NCI-H1694 treated with DMSO at 0.1 percent for 48 hours (cell line): ENCODE data around the gene TOMM6.

Experiments used
- DNase-seq: peaks from one replicate; lab custom pipeline; 2025; lab: John Stamatoyannopoulos, UW

Gene TOMM6

DNA sequence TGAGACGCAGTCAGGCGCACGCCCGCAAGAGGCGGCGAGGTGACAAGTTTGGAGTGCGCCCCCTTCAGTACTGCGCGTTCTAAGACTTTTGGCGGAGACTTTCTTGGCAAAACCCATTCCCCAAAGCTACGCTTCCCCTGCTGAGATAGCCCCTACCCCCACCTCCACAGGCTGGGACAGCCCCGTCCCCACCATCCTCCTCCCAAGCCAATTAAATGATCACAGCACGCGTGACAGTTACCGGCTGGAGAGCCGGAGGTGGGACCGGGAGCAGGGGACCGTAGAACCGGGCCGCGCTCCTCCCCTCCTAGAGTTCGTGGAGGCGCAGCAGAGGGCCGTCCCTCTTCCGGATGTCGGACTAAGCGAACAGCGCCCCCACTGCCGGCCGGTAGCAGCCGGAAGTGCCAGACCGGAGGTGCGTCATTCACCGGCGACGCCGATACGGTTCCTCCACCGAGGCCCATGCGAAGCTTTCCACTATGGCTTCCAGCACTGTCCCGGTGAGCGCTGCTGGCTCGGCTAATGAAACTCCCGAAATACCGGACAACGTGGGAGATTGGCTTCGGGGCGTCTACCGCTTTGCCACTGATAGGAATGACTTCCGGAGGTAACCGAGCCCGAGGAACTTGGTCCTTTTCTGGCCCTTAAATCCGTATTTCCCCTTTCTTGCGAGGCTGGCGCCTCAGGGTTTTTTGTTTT lies at the start of gene TOMM6:
TOMM6 (plus strand) TSS at position 476 of the 699 bp plus-strand sequence; CDS start at position 480, 4 bp downstream.
- DNase-seq: peak; percentile 81

DNA sequence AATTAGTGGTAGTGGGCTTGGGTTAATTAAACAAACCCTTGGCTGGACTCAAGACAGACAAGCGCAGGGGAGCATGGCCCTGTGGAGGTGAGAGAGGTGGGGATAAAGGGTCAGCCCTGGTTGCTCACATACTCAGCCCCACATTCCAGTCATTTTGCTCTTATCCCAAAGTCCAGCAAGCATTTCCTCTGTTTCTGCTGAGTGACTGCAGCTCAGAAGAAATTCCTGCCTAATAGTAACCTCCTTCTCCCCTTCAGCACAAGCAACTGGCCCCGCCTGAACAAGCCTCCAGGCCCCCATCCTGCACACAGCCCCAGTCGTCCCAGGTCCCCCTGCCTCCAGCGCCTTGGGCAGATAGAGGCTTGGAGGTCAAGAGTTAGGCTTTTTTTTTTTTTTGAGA lies 48.5 kb upstream of the TOMM6 start:
- no peak for DNase-seq

GRCh38 chr6:41740366-41741162 lies 46.9 kb upstream of the TOMM6 start:
- DNase-seq: no peak

GRCh38 chr6:41741625-41742490 lies 45.6 kb upstream of the TOMM6 start:
- no peak for DNase-seq

GRCh38 chr6:41743406-41744235 lies 43.9 kb upstream of the TOMM6 start:
- no peak for DNase-seq

- DNase-seq: no peak
These were observed 43.2 kb upstream of the TOMM6 start for GRCh38 chr6:41744236-41744787.

GRCh38 chr6:41746107-41746506 lies 41.4 kb upstream of the TOMM6 start:
- DNase-seq: no peak

DNA sequence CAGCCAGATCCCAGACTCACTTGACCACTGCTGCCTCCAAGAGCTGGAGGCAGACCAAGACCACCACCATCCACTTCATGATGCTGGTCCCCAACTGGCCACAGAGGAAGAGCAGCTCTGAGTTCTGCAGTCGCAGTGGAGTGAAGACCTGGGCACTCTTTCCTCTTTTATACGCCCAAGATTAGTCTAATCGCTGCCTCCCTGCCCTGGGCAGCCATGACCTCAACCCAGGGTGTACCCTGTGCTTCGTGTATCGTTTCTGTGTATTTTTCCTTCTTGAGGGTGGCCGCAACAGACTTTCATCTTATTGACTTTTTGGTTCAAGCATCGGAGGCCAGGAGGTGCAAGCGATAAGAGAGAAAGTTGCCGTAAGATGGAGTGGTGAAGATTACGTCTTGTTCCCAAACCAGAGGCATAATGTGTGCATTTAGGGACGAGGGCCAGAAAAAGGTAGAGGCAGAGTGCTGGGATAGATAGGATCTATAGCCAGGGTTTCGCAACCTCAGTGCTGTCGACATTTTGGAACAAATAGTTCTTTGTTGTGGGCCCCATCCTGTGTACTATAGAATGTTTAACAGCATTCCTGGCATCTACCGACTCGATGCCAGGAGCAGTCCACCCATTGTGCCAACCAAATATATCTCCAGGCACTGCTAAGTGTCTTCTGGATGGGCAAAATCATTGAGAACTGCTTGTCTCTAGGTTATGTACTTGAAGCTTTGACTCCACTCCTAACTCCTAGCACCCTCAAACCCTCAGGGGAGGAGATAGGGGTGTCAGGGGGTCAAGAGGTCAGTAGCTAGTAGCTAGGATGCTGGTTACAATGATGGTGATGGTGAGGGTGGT lies 40.0 kb upstream of the TOMM6 start, which contains the start of gene PGC:
PGC (minus strand) TSS at position 142 of the 846 bp plus-strand sequence; CDS start at position 79, 63 bp downstream.
- DNase-seq: no peak

GRCh38 chr6:41748102-41748477 lies 39.4 kb upstream of the TOMM6 start:
- DNase-seq: no peak

DNA sequence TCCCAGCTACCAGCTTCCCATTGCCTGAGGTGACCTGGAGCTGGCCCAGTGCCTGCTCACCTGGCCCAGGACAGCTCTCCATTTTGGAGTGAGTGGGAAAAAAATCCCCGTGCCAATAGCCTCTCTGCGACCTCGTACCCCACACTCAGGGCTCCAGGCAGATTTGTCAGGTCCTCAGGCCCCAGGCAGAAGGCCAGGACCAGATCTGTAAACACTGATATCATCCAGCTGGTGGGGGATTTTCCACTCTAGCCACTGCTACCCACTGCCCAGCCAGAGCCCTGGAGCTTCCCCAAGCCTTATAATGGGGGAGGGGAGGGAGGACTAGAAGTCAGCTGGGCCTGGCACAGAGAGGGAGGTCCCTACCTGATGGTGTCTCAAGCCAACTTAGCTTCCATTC lies 39.0 kb upstream of the TOMM6 start:
- no peak for DNase-seq

DNA sequence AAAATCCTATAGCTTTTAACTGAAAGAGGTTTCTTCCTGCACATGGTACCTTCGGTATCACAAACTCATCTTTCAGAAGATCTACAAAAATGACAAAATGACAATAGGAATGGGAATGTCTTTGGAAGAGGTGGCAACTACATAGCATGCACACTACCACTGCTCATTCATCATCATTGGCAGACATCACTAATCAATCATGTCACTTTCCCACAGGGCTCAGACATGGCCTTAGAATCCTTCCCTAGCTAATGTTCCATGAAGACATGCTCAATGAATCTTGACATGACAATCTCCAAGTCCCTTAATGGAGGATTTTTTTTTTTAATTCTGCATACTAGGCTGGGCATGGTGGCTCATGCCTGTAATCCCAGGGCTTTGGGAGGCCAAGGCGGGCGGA lies 37.1 kb upstream of the TOMM6 start:
- no peak for DNase-seq

DNA sequence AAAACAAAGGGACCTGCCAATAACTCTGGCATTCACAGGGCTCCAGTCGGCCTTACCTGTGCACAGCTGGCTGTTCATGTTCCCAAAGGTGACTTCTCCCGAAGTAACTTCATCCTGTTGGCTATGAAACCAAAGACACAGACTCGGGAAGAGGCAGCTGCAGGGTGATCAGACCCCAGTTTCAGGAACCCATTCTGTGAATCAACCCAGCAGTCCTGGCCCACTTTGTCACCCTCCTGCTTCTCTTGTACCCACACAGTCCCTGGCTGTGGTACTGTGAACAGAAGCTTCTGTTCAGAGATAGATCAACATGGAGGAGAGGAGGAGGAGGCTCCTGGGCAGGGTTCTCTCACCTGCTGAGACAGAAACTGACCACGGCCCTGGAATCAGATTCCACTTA lies 31.6 kb upstream of the TOMM6 start:
- no peak for DNase-seq

DNA sequence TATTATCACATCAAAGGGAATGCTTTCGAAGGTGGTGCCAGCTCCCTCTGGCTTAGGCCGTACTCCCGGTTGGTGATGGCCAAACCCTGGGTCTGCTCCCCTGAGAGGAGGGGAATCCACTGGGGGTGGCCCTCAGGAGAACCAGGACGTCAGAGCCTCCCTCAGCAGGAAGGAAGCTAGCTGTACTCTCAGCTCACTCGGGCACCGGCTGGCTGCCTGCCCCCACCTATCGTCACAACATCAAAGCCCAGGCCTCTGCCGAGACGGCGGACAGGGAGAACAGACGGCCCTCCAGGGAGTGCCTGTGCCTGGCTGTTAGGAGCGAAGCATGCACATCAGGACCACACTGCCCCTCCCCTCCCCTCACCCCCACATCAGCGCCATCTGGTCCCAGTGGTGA lies 31.1 kb upstream of the TOMM6 start:
- DNase-seq: no peak

DNA sequence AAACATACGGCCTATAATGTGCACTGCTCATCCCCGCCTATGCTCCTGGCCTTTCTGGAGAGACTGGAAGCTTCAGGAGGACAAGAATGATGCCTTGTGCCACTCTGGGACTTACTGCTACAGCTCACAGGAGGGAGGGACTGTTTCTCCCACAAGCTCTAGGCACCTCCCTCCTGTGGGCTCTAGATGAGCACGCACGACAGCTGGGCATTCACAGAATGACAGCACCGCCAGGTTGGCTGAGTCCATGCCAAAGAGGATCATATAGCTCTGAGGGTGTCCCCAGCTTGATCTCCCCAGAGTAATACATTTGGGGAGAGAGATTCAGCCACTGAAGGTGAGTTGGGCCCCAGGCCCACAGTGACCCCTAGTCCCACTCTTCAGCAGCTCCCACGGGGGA lies 30.2 kb upstream of the TOMM6 start:
- DNase-seq: no peak

DNA sequence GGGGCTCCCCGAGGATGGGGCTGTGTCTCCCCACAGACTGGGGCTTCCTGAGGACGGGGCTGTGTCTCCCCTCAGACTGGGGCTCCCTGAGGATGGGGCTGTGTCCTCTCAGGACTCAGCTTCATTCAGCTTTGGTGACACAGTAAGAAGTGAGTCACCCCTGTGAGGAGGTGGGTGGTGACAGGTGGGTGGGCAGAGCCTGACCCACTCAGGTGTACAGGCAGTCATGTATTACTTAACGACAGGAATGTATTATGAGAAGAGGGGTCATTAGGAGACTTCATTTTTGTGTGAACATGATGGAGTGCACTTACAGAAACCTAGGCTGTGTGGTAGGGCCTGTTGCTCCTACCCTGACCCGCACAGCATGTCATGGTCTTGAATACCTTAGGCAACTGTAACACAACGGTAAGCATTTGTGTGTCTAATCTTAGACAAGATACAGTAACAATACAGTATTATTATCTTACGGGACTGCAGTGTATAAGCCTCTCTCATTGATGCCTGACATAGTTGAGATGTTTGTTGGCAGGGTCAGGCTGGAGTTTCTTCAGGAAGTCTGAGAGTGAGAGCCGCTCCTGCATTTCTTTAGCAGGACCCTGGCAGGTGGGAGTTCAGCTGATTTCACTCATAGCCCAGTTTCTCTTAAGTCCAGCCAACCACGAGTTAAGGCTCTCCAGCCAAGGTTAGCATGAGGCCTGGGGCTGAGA lies 29.4 kb upstream of the TOMM6 start:
- DNase-seq: no peak

- DNase-seq: no peak
These were observed 28.9 kb upstream of the TOMM6 start for GRCh38 chr6:41758641-41759035.

- DNase-seq: no peak
These were observed 28.2 kb upstream of the TOMM6 start for GRCh38 chr6:41759106-41759904.

- DNase-seq: no peak
These were observed 27.5 kb upstream of the TOMM6 start for GRCh38 chr6:41759905-41760579.
